Trophoblast cell (in vitro differentiated cells and primary cell): Measurements from ENCODE around the gene EYA2.

ENCODE experiments used
- DNase-seq, 2 donors: peaks; one replicate each; pipeline ENCODE4 v3.0.0-alpha.2; 2016
- H2AFZ ChIP-seq: 2 replicates; pipeline ENCODE4 v1.6.1; 2013; ENCODE audit warnings: low read length, moderate library complexity, mild to moderate bottlenecking; ENCODE audit not compliant: insufficient read depth, poor library complexity
- H2AK5ac ChIP-seq: 2 replicates; pipeline ENCODE4 v1.6.1; 2013; ENCODE audit warnings: mild to moderate bottlenecking, low read length
- H2BK120ac ChIP-seq: 2 replicates; pipeline ENCODE4 v1.6.1; 2013; ENCODE audit warnings: low read length, mild to moderate bottlenecking, moderate library complexity; ENCODE audit not compliant: insufficient read depth, poor library complexity
- H2BK12ac ChIP-seq: 2 replicates; pipeline ENCODE4 v1.6.1; 2013; ENCODE audit warnings: mild to moderate bottlenecking, low read length, moderate library complexity
- H2BK5ac ChIP-seq: 2 replicates; pipeline ENCODE4 v1.6.1; 2013; ENCODE audit warnings: low read length, low read depth, moderate library complexity, mild to moderate bottlenecking; ENCODE audit not compliant: poor library complexity
- H3K14ac ChIP-seq: 2 replicates; pipeline ENCODE4 v1.6.1; 2013; ENCODE audit warnings: mild to moderate bottlenecking, low read length
- H3K18ac ChIP-seq: 2 replicates; pipeline ENCODE4 v1.6.1; 2013; ENCODE audit warnings: mild to moderate bottlenecking, low read length
- H3K23ac ChIP-seq: 2 replicates; pipeline ENCODE4 v1.6.1; 2013; ENCODE audit warnings: low read length
- H3K27ac ChIP-seq: 2 replicates; pipeline ENCODE4 v1.5.1; 2013; ENCODE audit warnings: low read depth, mild to moderate bottlenecking, inconsistent platforms, low read length, moderate library complexity
- H3K27me3 ChIP-seq: 2 replicates; pipeline ENCODE4 v1.6.1; 2013; ENCODE audit warnings: inconsistent platforms, mild to moderate bottlenecking, low read length, moderate library complexity; ENCODE audit not compliant: insufficient read depth
- H3K36me3 ChIP-seq, 2 experiments: 1 replicate in 1 of 2; 2 replicates in 1 of 2; pipeline ENCODE4 v1.6.1; 2013; ENCODE audit warnings: low read length in 2 of 2, mild to moderate bottlenecking in 2 of 2, moderate library complexity in 1 of 2; ENCODE audit not compliant: insufficient read depth in 2 of 2, control insufficient read depth in 1 of 2
- H3K4ac ChIP-seq: 2 replicates; pipeline ENCODE4 v1.6.1; 2013; ENCODE audit warnings: low read depth, mild to moderate bottlenecking, low read length, moderate library complexity
- H3K4me1 ChIP-seq, 2 experiments: 1 replicate in 1 of 2; 2 replicates in 1 of 2; pipeline ENCODE4 v1.6.1; 2013; ENCODE audit warnings: low read length in 2 of 2, mild to moderate bottlenecking in 2 of 2, moderate library complexity in 1 of 2; ENCODE audit not compliant: insufficient read depth in 2 of 2, control insufficient read depth in 1 of 2
- H3K4me2 ChIP-seq: 2 replicates; pipeline ENCODE4 v1.6.1; 2013; ENCODE audit warnings: inconsistent platforms, mild to moderate bottlenecking, low read length, moderate library complexity
- H3K4me3 ChIP-seq: 2 replicates; pipeline ENCODE4 v1.5.1; 2013; ENCODE audit warnings: mild to moderate bottlenecking, low read depth, low read length, inconsistent platforms
- H3K79me1 ChIP-seq: one replicate; pipeline ENCODE4 v1.6.1; 2013; ENCODE audit warnings: low read length
- H3K79me2 ChIP-seq: 2 replicates; pipeline ENCODE4 v1.6.1; 2013; ENCODE audit warnings: low read length, mild to moderate bottlenecking; ENCODE audit not compliant: control insufficient read depth, insufficient read depth, poor library complexity
- H3K9ac ChIP-seq: 2 replicates; pipeline ENCODE4 v1.6.1; 2013; ENCODE audit warnings: mild to moderate bottlenecking, low read length
- H3K9me3 ChIP-seq: 2 replicates; pipeline ENCODE4 v1.6.1; 2013; ENCODE audit warnings: low read depth, mild to moderate bottlenecking, control low read depth, inconsistent platforms, low read length; ENCODE audit not compliant: insufficient read depth
- H4K12ac ChIP-seq: 2 replicates; pipeline ENCODE4 v1.6.1; 2013; ENCODE audit warnings: low read depth, mild to moderate bottlenecking, low read length, moderate library complexity
- H4K8ac ChIP-seq: 2 replicates; pipeline ENCODE4 v1.6.1; 2013; ENCODE audit warnings: low read depth, mild to moderate bottlenecking, low read length, moderate library complexity
- H4K91ac ChIP-seq: one replicate; pipeline ENCODE4 v1.6.1; 2013; ENCODE audit warnings: low read depth, mild to moderate bottlenecking, low read length, moderate library complexity
- whole genome bisulfite sequencing: extraction: QIAGEN DNeasy Blood & Tissue Kit; methylation state at CpG from one replicate; pipeline ENCODE4 v1.1.7; 2013; ENCODE audit warnings: missing lambda C conversion rate; ENCODE audit not compliant: insufficient read length, insufficient coverage; ENCODE audit errors: extremely low coverage; 5-methylcytosine and 5-hydroxymethylcytosine counted together

The EYA2 gene

DNA sequence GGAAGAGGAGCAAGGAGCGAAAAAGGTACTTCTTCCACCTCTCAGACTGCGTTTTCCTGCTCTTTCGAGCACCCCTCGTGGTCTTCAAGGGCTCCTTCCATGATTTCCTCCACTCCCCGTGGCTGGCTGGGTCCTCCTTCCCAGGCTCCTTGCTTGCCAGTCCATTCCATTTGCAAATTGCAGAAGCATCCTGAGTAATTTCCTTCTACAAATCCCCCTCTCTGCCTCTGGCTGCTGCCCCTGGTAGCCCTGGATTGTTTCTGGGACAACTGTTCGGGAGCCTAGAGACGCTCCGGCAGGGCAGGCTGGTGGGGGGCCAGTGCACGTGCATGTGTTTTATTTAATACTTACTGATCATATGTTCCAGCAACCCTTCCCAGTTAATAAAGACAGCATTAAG is 288.7 kb downstream of the EYA2 start:
- no peak overlapping the region for H2BK120ac ChIP-seq
- DNase-seq = no peak
- no peak overlapping the region for H3K4ac ChIP-seq
- H4K91ac ChIP-seq = no peak overlapping the region
- no peak overlapping the region for H3K23ac ChIP-seq
- no peak overlapping the region for H2AK5ac ChIP-seq
- H3K9ac ChIP-seq = no peak overlapping the region
- no peaks in the 10 kb centered on the region for H3K79me1 ChIP-seq
- no peak overlapping the region for H3K18ac ChIP-seq
- H3K4me3 ChIP-seq = no peak overlapping the region
- H3K27ac ChIP-seq = no peak overlapping the region
- H3K79me2 ChIP-seq = no peaks in the 10 kb centered on the region
- H3K4me1 ChIP-seq = peaks cover 0 to 3% of the 10 kb centered on the region in 2 experiments
- H3K14ac ChIP-seq = no peak overlapping the region
- H2BK12ac ChIP-seq = no peak overlapping the region
- WGBS = no CpG with 5 or more reads among the region's 9 CpGs
- no peak overlapping the region for H2BK5ac ChIP-seq
- no peak overlapping the region for H3K4me2 ChIP-seq
- peaks cover 6 to 16% of the 10 kb centered on the region in 2 experiments for H3K36me3 ChIP-seq
- H3K27me3 ChIP-seq = no peaks in the 10 kb centered on the region
- no peak overlapping the region for H4K8ac ChIP-seq
- no peak overlapping the region for H2AFZ ChIP-seq
- H4K12ac ChIP-seq = no peak overlapping the region
- H3K9me3 ChIP-seq = no peaks in the 10 kb centered on the region

DNA sequence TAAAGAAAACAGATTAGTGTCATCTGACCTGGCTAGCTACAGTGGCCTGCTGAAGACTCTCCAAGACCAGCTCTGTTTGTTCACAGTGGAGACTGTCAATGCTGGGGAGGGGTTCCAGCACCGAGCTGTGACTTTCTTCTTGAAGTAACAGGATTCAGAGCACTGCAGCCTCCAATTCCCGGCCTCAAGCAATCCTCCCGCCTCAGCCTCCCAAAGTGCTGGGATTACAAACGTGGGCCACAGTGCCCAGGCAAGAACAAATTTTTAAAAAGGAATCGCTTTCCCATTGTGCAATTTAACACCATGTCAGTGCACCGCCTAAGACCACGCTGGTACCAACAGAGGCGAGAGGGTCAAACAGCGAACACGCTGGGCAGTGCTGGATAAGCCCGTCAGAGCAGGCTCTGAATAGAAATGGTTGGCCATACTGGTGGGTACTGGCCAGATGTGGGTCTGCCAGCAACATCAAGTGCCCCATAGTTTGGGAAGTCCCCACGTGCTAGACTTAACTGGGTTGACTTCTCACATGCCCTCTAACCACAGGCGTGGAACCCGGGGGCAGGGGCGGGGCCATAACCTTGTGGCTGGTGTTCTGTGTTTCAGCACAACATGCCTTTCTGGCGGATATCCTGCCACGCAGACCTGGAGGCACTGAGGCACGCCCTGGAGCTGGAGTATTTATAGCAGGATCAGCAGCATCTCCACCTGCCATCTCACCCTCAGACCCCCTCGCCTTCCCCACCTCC is 293.0 kb downstream of the EYA2 start:
- Histone ChIP-seq H3K36me3 (peaks cover 5 to 8% of the 10 kb centered on the region in 2 experiments), H3K27me3 (no peaks in the 10 kb centered on the region), H3K4me3 (no peak overlapping the region), H2BK5ac (no peak overlapping the region), H3K79me2 (no peaks in the 10 kb centered on the region), H2BK12ac (no peak overlapping the region), H2AFZ (no peak overlapping the region), H3K4me2 (no peak overlapping the region), H3K9me3 (peaks cover 2% of the 10 kb centered on the region), H2BK120ac (no peak overlapping the region), H2AK5ac (no peak overlapping the region), H4K8ac (no peak overlapping the region), H3K4ac (no peak overlapping the region), H3K27ac (no peak overlapping the region), H3K79me1 (no peaks in the 10 kb centered on the region), H3K9ac (no peak overlapping the region), H4K91ac (no peak overlapping the region), H3K4me1 (peaks cover 0 to 3% of the 10 kb centered on the region in 2 experiments), H3K23ac (no peak overlapping the region), H3K14ac (no peak overlapping the region), H3K18ac (no peak overlapping the region), H4K12ac (no peak overlapping the region)
- no CpG with 5 or more reads among the region's 19 CpGs for WGBS
- DNase-seq = no peak

DNA sequence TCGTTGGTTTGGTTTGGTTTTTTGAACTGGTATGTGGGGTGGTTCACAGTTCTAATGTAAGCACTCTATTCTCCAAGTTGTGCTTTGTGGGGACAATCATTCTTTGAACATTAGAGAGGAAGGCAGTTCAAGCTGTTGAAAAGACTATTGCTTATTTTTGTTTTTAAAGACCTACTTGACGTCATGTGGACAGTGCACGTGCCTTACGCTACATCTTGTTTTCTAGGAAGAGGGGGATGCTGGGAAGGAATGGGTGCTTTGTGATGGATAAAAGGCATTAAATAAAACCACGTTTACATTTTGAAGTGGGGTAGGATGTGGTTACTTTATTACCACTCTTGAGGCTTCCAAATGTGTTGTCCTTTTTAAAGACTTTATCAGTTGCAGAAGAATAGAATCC is 293.9 kb downstream of the EYA2 start:
- H2BK12ac ChIP-seq = no peak overlapping the region
- H2BK5ac ChIP-seq = no peak overlapping the region
- no peaks in the 10 kb centered on the region for H3K27me3 ChIP-seq
- H3K9ac ChIP-seq = no peak overlapping the region
- H3K4me1 ChIP-seq = peaks cover 0 to 3% of the 10 kb centered on the region in 2 experiments
- no peak overlapping the region for H2BK120ac ChIP-seq
- no peak overlapping the region for H2AFZ ChIP-seq
- peaks cover 5% of the 10 kb centered on the region in 2 experiments for H3K36me3 ChIP-seq
- no peak overlapping the region for H4K8ac ChIP-seq
- no peaks in the 10 kb centered on the region for H3K79me2 ChIP-seq
- H3K4me2 ChIP-seq = no peak overlapping the region
- no peak overlapping the region for H3K4me3 ChIP-seq
- no peak for DNase-seq
- no peak overlapping the region for H3K27ac ChIP-seq
- H3K79me1 ChIP-seq = no peaks in the 10 kb centered on the region
- H3K23ac ChIP-seq = no peak overlapping the region
- no peak overlapping the region for H3K4ac ChIP-seq
- no peak overlapping the region for H3K14ac ChIP-seq
- no peak overlapping the region for H3K18ac ChIP-seq
- no peak overlapping the region for H4K91ac ChIP-seq
- H4K12ac ChIP-seq = no peak overlapping the region
- H3K9me3 ChIP-seq = peaks cover 2% of the 10 kb centered on the region
- WGBS = no CpG with 5 or more reads among the region's 5 CpGs
- H2AK5ac ChIP-seq = no peak overlapping the region

DNA sequence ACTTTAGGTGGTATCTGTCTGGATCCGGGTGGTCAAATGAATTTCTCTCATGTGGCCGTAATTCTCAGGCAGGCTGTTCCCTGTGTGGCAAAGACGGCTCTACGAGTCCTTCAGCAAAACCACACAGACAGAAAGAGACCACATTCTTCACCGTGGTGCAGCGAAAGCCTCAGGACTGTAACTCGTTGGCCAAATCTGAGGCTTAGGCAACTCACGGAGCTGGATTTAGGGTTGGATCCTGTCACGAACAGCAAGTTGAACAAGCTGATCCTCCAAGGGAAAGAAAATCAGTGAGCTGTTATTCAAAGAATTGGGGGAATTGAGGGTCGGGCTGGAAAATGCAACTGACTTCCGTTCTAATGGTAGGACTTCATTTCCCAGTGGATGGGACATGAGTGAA is 294.4 kb downstream of the EYA2 start:
- H2BK5ac ChIP-seq = no peak overlapping the region
- no CpG with 5 or more reads among the region's 11 CpGs for WGBS

More for the DNA sequence above, 294.4 kb downstream of the EYA2 start:
- Histone ChIP-seq H3K79me1 (no peaks in the 10 kb centered on the region), H3K79me2 (no peaks in the 10 kb centered on the region), H3K4me1 (peaks cover 0 to 3% of the 10 kb centered on the region in 2 experiments), H3K4me3 (no peak overlapping the region), H3K23ac (no peak overlapping the region), H2BK120ac (no peak overlapping the region), H3K36me3 (peaks cover 2 to 5% of the 10 kb centered on the region in 2 experiments), H2AFZ (peak overlapping the region; percentile 21), H3K14ac (no peak overlapping the region), H3K9ac (no peak overlapping the region), H3K18ac (no peak overlapping the region), H3K27me3 (no peaks in the 10 kb centered on the region), H4K12ac (no peak overlapping the region), H3K4ac (no peak overlapping the region), H4K8ac (no peak overlapping the region), H3K27ac (no peak overlapping the region), H2AK5ac (no peak overlapping the region), H4K91ac (no peak overlapping the region), H2BK12ac (no peak overlapping the region), H3K4me2 (no peak overlapping the region), H3K9me3 (peaks cover 2% of the 10 kb centered on the region)
- DNase-seq = no peak
